H1 (cell line): ENCODE results near the gene WFDC11. TPM values are rescaled to one million over a fixed set of nuclear protein-coding genes. Genes with fewer than 3 reads are reported as not detected.

Experiments used
- CTCF ChIA-PET: fragments of 300-600 bp; sonication (Branson Sonifier 250); formaldehyde crosslinking; loops from one replicate; lab custom pipeline; 2021; ENCODE audit not compliant: partially characterized antibody; lab: Charles Lee
- POLR2A ChIA-PET: fragments of 300-600 bp; sonication (Branson Sonifier 250); formaldehyde crosslinking; loops from one replicate; lab custom pipeline; 2021; ENCODE audit warnings: inconsistent platforms; ENCODE audit not compliant: partially characterized antibody; lab: Charles Lee
- DNase-seq, 2 experiments: peaks; one replicate each; pipeline versions ENCODE4 v3.0.0 to v3.0.0-alpha.2; 2010 to 2022; ENCODE audit warnings: low spot score in 2 of 2, low read depth in 1 of 2, mixed read lengths in 1 of 2
- FAIRE-seq: peaks from 2 replicates; lab custom pipeline; 2011; peaks lifted over from hg19 to GRCh38; lab: Jason Lieb, UNC
- H2AFZ ChIP-seq: 2 replicates; pipeline ENCODE4 v1.8.1; 2012; ENCODE audit warnings: low read length, inconsistent platforms
- H2AK5ac ChIP-seq: 2 replicates; pipeline ENCODE4 v1.6.1; 2013; ENCODE audit warnings: low read depth, low read length
- H2BK120ac ChIP-seq: replicated peaks from 2 replicates; pipeline ENCODE3; 2013; ENCODE audit warnings: low read depth, low read length, inconsistent platforms
- H2BK12ac ChIP-seq: 2 replicates; pipeline ENCODE4 v1.6.1; 2013; ENCODE audit warnings: low read depth, low read length
- H2BK15ac ChIP-seq: 2 replicates; pipeline ENCODE4 v1.6.1; 2013; ENCODE audit warnings: low read length
- H2BK20ac ChIP-seq: 2 replicates; pipeline ENCODE4 v1.6.1; 2013; ENCODE audit warnings: low read length
- H2BK5ac ChIP-seq: 2 replicates; pipeline ENCODE4 v1.6.1; 2013; ENCODE audit warnings: low read depth, low read length
- H3K14ac ChIP-seq: 2 replicates; pipeline ENCODE4 v1.6.1; 2013; ENCODE audit warnings: inconsistent platforms; ENCODE audit not compliant: insufficient read length
- H3K18ac ChIP-seq: 2 replicates; pipeline ENCODE4 v1.6.1; 2013; ENCODE audit warnings: low read length; ENCODE audit errors: extremely low read depth
- H3K23ac ChIP-seq: 2 replicates; pipeline ENCODE4 v1.6.1; 2013; ENCODE audit warnings: inconsistent platforms; ENCODE audit not compliant: insufficient read length
- H3K23me2 ChIP-seq: 2 replicates; pipeline ENCODE4 v1.6.1; 2013; ENCODE audit warnings: low read depth, low read length
- H3K27ac ChIP-seq: 2 replicates; pipeline ENCODE4 v1.6.1; 2011; ENCODE audit warnings: low read depth, low read length, inconsistent platforms
- H3K27me3 ChIP-seq, 4 experiments: replicated peaks in 1 of 4; 1 replicate in 1 of 4; 2 replicates in 3 of 4; pipeline versions ENCODE4 v1.6.1 to v1.8.1; 2011 to 2013; ENCODE audit warnings: low read length in 3 of 4, mild to moderate bottlenecking in 3 of 4, inconsistent platforms in 2 of 4, mixed read lengths in 2 of 4, moderate library complexity in 1 of 4; ENCODE audit not compliant: control insufficient read depth in 3 of 4, insufficient read depth in 3 of 4; ENCODE audit errors: extremely low read depth in 1 of 4
- H3K36me3 ChIP-seq, 4 experiments: 2 replicates each; pipeline versions ENCODE4 v1.6.1 to v1.8.1; 2011 to 2013; ENCODE audit warnings: mild to moderate bottlenecking in 4 of 4, low read length in 3 of 4, moderate library complexity in 2 of 4, control low read depth in 1 of 4, inconsistent platforms in 1 of 4; ENCODE audit not compliant: insufficient read depth in 4 of 4, control insufficient read depth in 2 of 4
- H3K4ac ChIP-seq: replicated peaks from 2 replicates; pipeline ENCODE3; 2013; ENCODE audit warnings: low read length, low read depth, mixed read lengths, inconsistent platforms; ENCODE audit not compliant: insufficient read length
- H3K4me1 ChIP-seq, 4 experiments: replicated peaks in 1 of 4; 1 replicate in 1 of 4; 2 replicates in 3 of 4; pipeline versions ENCODE4 v1.6.1 to v1.8.1; 2011 to 2013; ENCODE audit warnings: low read length in 3 of 4, inconsistent platforms in 2 of 4, mixed read lengths in 1 of 4; ENCODE audit not compliant: insufficient read depth in 4 of 4, control insufficient read depth in 3 of 4
- H3K4me2 ChIP-seq, 2 experiments: 2 replicates each; pipeline versions ENCODE4 v1.6.1 to v1.8.1; 2011 to 2013; ENCODE audit warnings: low read depth in 2 of 2, low read length in 2 of 2, control low read depth in 1 of 2, inconsistent platforms in 1 of 2, mild to moderate bottlenecking in 1 of 2; ENCODE audit not compliant: insufficient read depth in 1 of 2
- H3K4me3 ChIP-seq, 4 experiments: fragments of 200-600, 300-600 bp in 1 of 4; sonication (generic), shearing (Covaris generic), sonication (Bioruptor Twin) in 1 of 4; 2 replicates each; pipeline versions ENCODE4 v1.5.1 to v1.8.1; 2011 to 2016; ENCODE audit warnings: low read length in 4 of 4, low read depth in 3 of 4, control low read depth in 2 of 4, inconsistent platforms in 2 of 4, mild to moderate bottlenecking in 2 of 4, mixed read lengths in 1 of 4, moderate library complexity in 1 of 4; ENCODE audit not compliant: insufficient read depth in 2 of 4; ENCODE audit errors: extremely low read depth in 1 of 4
- H3K56ac ChIP-seq: replicated peaks from 2 replicates; pipeline ENCODE3; 2013; ENCODE audit warnings: low read depth, mild to moderate bottlenecking, mixed read lengths, low read length, inconsistent platforms; ENCODE audit not compliant: insufficient read length
- H3K79me1 ChIP-seq: 2 replicates; pipeline ENCODE4 v1.6.1; 2013; ENCODE audit warnings: low read depth, low read length, control low read depth
- H3K79me2 ChIP-seq, 2 experiments: 2 replicates each; pipeline versions ENCODE4 v1.6.1 to v1.8.1; 2012 to 2013; ENCODE audit warnings: low read length in 2 of 2, mild to moderate bottlenecking in 2 of 2, inconsistent platforms in 1 of 2; ENCODE audit not compliant: insufficient read depth in 2 of 2, control insufficient read depth in 1 of 2
- H3K9ac ChIP-seq, 4 experiments: replicated peaks in 1 of 4; 1 replicate in 1 of 4; 2 replicates in 3 of 4; pipeline versions ENCODE4 v1.6.1 to v1.8.1; 2011 to 2013; ENCODE audit warnings: low read depth in 3 of 4, low read length in 3 of 4, control low read depth in 2 of 4, mild to moderate bottlenecking in 2 of 4, moderate library complexity in 2 of 4, inconsistent platforms in 1 of 4; ENCODE audit errors: extremely low read depth in 1 of 4
- H3K9me3 ChIP-seq, 2 experiments: 2 replicates each; pipeline versions ENCODE4 v1.6.1 to v1.8.1; 2012 to 2013; ENCODE audit warnings: mild to moderate bottlenecking in 2 of 2, moderate library complexity in 2 of 2, control low read depth in 1 of 2, inconsistent platforms in 1 of 2, low read depth in 1 of 2, low read length in 1 of 2, mixed read lengths in 1 of 2; ENCODE audit not compliant: insufficient read depth in 2 of 2
- H4K20me1 ChIP-seq, 2 experiments: replicated peaks in 1 of 2; 2 replicates each; pipeline versions ENCODE3 to v1.8.1; 2011 to 2013; ENCODE audit warnings: inconsistent platforms in 2 of 2, low read length in 2 of 2, mild to moderate bottlenecking in 1 of 2; ENCODE audit not compliant: insufficient read depth in 2 of 2, control insufficient read depth in 1 of 2
- H4K5ac ChIP-seq: 2 replicates; pipeline ENCODE4 v1.6.1; 2013; ENCODE audit warnings: low read length, low read depth, mixed read lengths, inconsistent platforms; ENCODE audit not compliant: insufficient read length
- H4K8ac ChIP-seq: 2 replicates; pipeline ENCODE4 v1.8.0; 2013; ENCODE audit warnings: mild to moderate bottlenecking, moderate library complexity, low read length, inconsistent platforms; ENCODE audit not compliant: insufficient read depth; ENCODE audit errors: extremely low read depth
- H4K91ac ChIP-seq: replicated peaks from 2 replicates; pipeline ENCODE3; 2013; ENCODE audit warnings: low read length, mixed read lengths, inconsistent platforms; ENCODE audit not compliant: insufficient read length
- GABPA ChIP-seq: IDR thresholded peaks from 2 replicates; pipeline ENCODE4 v1.6.1; 2011; ENCODE audit warnings: mild to moderate bottlenecking, low read length, moderate library complexity, borderline replicate concordance; ENCODE audit not compliant: insufficient read depth
- GTF2F1 ChIP-seq: IDR thresholded peaks from 2 replicates; pipeline ENCODE4 v1.6.1; 2012; ENCODE audit warnings: low read depth, low read length, improper control_type of control experiment, borderline replicate concordance
- SAP30 ChIP-seq: fragments of 300-600 bp; sonication (generic); IDR thresholded peaks from 2 replicates; pipeline ENCODE4 v1.7.1; 2012; ENCODE audit warnings: low read length, moderate library complexity, mild to moderate bottlenecking, inconsistent platforms; ENCODE audit not compliant: insufficient read depth, insufficient replicate concordance
- YY1 ChIP-seq: IDR thresholded peaks from 2 replicates; pipeline ENCODE4 v1.6.1; 2011; ENCODE audit warnings: low read depth, mild to moderate bottlenecking, low read length
- WGBS, 2 experiments: shearing (Covaris generic) in 1 of 2; methylation state at CpG; one replicate each; pipeline versions ENCODE4 v1.1.6 to v1.1.7; 2013 to 2015; ENCODE audit warnings: low lambda C conversion rate in 2 of 2, mixed read lengths in 2 of 2, inconsistent platforms in 1 of 2, low coverage in 1 of 2, missing lambda C conversion rate in 1 of 2; ENCODE audit not compliant: insufficient replicate concordance in 2 of 2, insufficient coverage in 1 of 2, insufficient read length in 1 of 2; ENCODE audit errors: extremely low coverage in 1 of 2, missing lambda C conversion rate in 1 of 2; 5-methylcytosine and 5-hydroxymethylcytosine counted together
- polyA plus RNA-seq, 7 experiments: library from polyadenylated mRNA; depleted of rRNA in 3 of 7; stranded (reverse) in 5 of 7; unstranded in 2 of 7; fragments of >200 nt in 5 of 7; fragments of 200-250 nt in 2 of 7; gene quantifications; 1 replicate in 5 of 7; 2 replicates in 1 of 7; 4 replicates in 1 of 7; pipeline versions ENCODE4 v1.2.1 to v1.2.3, GENCODE V29; 2011 to 2013; ENCODE audit warnings: missing spikeins in 2 of 7, mixed read lengths in 2 of 7
- total RNA-seq: library from RNA; stranded (reverse); fragmentation: NEBNext Ultra II Directional; extraction: Animal tissue kit (Norgen Biotek cat#: 25700); gene quantifications from 2 replicates; pipeline ENCODE4 v1.2.1, GENCODE V29; 2021
- TF ChIP-seq, protein P1 (sequence below): IDR thresholded peaks from 2 replicates; pipeline ENCODE4 v1.6.1; 2011; ENCODE audit warnings: low read depth, mild to moderate bottlenecking, low read length; ENCODE audit not compliant: insufficient read depth

The WFDC11 gene
- total and polyA plus RNA-seq, 2 of the 8 experiments (the other 6 are each of a cell fraction or from before 2014, with no cell fraction given): not detected

GRCh38 chr20:45621593-45621992, 48.4 kb downstream of the WFDC11 start:
- DNase-seq (no peak), FAIRE-seq (no peak)
- 86% methylated on average over 2 of the region's 2 CpGs; no CpG with 5 or more reads in 1 of the 2 experiments for WGBS, 2 experiments
- Histone ChIP-seq H2BK20ac (no peak overlapping the region), H4K8ac (no peak overlapping the region), H3K18ac (no peak overlapping the region), H3K4me3 (no peak overlapping the region), H3K4me2 (no peak overlapping the region), H3K9me3 (no peaks in the 10 kb centered on the region), H3K56ac (no peak overlapping the region), H3K9ac (no peak overlapping the region), H2AFZ (0 out of 2 replicates have a peak overlapping the region, but pooled peaks have one; percentile 25), H2BK15ac (0 out of 2 replicates have a peak overlapping the region, but pooled peaks have one; percentile 13), H3K27ac (no peak overlapping the region), H2BK5ac (no peak overlapping the region), H2BK12ac (no peak overlapping the region), H3K4me1 (no peaks in the 10 kb centered on the region), H3K14ac (no peak overlapping the region), H4K91ac (no peak overlapping the region), H3K4ac (no peak overlapping the region), H3K27me3 (no peaks in the 10 kb centered on the region), H4K20me1 (no peaks in the 10 kb centered on the region), H4K5ac (no peak overlapping the region), H3K23me2 (no peaks in the 10 kb centered on the region), H3K36me3 (no peaks in the 10 kb centered on the region), H3K23ac (no peak overlapping the region), H3K79me2 (no peaks in the 10 kb centered on the region), H3K79me1 (no peaks in the 10 kb centered on the region), H2BK120ac (no peak overlapping the region), H2AK5ac (no peak overlapping the region)
- CTCF ChIA-PET: no interaction called here
- TF ChIP-seq SAP30: no peak
- TF ChIP-seq, protein P1, sequence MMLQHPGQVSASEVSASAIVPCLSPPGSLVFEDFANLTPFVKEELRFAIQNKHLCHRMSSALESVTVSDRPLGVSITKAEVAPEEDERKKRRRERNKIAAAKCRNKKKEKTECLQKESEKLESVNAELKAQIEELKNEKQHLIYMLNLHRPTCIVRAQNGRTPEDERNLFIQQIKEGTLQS: no peak
- TF ChIP-seq GABPA: no peak
- no peak for TF ChIP-seq GTF2F1
- no peak for TF ChIP-seq YY1
- POLR2A ChIA-PET: no interaction called here
